Cardiac fibroblast (primary cell): Measurements from ENCODE around the gene ZDHHC11.
"Not testable (repeated sequence)": the region's sequence is repeated elsewhere in the genome, so short reads cannot be mapped to it uniquely, and the experiment has no call there.

Experiments
- DNase-seq, 2 donors: peaks; one replicate each; pipeline versions ENCODE4 v3.0.0 to v3.0.0-alpha.2; 2010; ENCODE audit warnings: low read depth in 2 of 2
- H3K4me3 ChIP-seq, 2 donors: replicated peaks in 1 of 2; 1 replicate in 1 of 2; 2 replicates in 1 of 2; pipeline ENCODE4 v1.5.1; 2011; ENCODE audit warnings: low read depth in 2 of 2, low read length in 2 of 2, mild to moderate bottlenecking in 2 of 2, moderate library complexity in 1 of 2
- TF ChIP-seq, protein P1 (sequence below): IDR thresholded peaks from one replicate; pipeline ENCODE4 v1.5.1; 2011; ENCODE audit warnings: low read depth, mild to moderate bottlenecking, low read length, inconsistent platforms

ZDHHC11 gene

DNA sequence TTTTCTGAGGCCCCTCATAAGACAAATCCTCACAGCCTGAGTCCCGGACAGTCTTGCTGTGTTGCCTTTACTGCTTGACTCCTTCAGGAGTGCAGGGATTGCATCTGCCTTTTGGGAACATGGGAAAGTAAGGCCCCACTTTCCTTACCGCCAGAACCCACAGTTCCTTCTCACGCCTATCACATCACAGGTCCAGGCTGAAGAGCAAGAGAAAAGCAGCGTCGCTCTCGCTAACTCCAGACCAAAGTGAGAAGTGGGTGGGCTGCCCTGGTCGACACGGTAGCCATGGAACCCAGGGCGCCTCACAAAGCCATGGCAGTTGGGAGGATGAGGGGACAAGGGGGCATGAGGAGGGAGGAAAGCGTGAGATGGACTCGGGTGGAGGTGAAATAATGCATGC, 7.9 kb upstream of the ZDHHC11 start:
- DNase-seq, result no peak
- TF ChIP-seq, protein P1, sequence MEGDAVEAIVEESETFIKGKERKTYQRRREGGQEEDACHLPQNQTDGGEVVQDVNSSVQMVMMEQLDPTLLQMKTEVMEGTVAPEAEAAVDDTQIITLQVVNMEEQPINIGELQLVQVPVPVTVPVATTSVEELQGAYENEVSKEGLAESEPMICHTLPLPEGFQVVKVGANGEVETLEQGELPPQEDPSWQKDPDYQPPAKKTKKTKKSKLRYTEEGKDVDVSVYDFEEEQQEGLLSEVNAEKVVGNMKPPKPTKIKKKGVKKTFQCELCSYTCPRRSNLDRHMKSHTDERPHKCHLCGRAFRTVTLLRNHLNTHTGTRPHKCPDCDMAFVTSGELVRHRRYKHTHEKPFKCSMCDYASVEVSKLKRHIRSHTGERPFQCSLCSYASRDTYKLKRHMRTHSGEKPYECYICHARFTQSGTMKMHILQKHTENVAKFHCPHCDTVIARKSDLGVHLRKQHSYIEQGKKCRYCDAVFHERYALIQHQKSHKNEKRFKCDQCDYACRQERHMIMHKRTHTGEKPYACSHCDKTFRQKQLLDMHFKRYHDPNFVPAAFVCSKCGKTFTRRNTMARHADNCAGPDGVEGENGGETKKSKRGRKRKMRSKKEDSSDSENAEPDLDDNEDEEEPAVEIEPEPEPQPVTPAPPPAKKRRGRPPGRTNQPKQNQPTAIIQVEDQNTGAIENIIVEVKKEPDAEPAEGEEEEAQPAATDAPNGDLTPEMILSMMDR, result no peak
- H3K4me3 ChIP-seq, result no peak overlapping the region

DNA sequence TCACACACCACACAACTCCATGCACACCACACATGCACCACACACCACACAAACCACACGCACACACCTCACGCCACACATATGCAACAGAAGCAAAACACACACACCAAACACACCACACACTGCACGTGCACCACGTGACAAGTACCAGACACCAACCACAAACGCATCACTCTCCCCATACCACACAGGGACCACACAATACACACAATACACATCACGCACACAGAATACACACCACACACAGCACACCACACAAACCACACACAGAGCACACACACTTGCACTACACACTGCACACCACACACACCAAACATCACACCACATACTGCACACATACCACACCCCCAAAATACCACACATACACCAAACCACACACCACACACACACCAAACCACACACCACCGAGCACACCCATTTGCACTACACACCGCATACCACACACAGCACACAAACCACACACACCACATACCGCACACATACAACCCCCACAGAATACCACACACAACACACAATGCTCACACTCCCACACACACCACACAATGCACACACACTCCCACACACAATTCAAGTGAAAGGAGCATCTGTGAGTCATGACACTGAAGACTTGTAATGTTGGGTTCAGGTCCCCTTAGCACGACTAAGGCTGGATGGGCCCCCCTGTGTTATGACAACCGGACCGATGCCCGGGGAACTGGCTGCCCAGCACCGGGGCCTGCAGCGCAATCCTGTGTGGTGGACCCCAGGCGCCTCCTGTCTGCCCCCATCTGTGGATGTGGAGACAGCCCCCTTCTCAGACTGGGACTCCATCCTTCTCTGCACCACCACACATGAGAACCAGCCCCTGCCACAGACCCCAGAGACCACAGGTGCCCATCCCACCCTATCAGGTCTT, 6.0 kb upstream of the ZDHHC11 start:
- no peak for DNase-seq
- TF ChIP-seq, protein P1, result no peak
- H3K4me3 ChIP-seq, result no peak overlapping the region

DNA sequence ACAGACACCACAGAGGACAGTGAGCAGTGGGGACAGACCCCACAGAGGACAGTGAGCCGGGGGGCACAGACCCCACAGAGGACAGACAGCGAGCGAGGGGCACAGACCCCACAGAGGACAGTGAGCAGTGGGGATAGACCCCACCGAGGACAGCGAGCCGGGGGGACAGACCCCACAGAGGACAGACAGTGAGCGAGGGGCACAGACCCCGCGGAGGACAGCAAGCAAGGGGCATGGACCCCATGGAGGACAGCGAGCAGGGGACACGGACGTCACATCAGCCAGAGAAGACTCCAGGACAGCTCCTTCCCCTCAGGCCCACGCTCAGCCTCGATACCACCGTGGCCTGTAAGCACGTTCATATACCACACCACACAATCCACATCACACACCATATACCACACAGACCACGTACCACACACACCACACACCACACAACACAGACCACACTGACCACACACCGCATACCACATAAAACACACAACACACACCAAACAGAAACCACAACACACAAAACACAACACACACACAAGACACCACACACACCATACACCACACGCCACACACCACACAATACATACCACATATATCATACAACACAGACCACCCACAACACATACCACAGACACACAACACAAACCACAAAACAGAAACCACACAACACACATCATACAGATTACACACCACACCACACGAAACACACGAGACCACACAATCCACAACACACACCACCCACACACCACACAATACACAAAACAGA, 5.2 kb upstream of the ZDHHC11 start:
- TF ChIP-seq, protein P1, result no peak
- no peak overlapping the region for H3K4me3 ChIP-seq
- DNase-seq, result no peak

DNA sequence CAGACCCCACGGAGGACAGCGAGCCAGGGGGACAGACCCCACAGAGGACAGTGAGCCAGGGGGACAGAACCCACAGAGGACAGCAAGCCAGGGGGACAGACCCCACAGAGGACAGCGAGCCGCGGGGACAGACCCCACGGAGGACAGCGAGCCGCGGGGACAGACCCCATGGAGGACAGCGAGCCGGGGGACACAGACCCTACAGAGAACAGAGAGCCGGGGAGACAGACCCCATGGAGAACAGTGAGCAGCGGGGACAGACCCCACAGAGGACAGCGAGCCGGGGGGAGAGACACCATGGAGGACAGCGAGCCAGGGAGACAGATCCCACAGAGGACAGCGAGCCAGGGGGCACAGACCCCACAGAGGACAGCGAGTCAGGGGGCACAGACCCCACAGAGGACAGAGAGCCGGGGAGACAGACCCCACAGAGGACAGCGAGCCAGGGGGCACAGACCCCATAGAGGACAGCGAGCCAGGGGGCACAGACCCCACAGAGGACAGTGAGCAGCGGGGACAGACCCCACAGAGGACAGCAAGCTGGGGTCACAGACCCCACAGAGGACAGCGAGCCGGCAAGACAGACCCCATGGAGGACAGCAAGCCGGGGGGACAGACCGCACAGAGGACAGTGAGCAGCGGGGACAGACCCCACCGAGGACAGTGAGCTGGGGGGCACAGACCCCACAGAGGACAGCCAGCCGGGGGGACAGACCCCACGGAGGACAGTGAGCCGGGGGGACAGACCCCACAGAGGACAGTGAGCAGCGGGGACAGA, 4.4 kb upstream of the ZDHHC11 start:
- no peak for DNase-seq
- H3K4me3 ChIP-seq, result no peak overlapping the region
- TF ChIP-seq, protein P1, result no peak

DNA sequence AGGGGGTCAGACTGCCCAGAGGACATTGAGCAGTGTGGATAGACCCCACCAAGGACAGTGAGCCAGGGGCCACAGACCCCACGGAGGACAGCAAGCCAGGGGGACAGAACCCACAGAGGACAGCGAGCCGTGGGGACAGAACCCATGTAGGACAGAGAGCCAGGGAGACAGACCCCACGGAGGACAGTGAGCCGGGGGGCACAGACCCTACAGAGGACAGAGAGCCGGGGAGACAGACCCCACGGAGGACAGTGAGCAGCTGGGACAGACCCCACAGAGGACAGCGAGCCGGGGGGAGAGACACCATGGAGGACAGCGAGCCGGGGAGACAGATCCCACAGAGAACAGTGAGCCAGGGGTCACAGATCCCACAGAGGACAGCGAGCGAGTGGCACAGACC, 3.4 kb upstream of the ZDHHC11 start:
- no peak for DNase-seq
- TF ChIP-seq, protein P1, result no peak
- no peak overlapping the region for H3K4me3 ChIP-seq

DNA sequence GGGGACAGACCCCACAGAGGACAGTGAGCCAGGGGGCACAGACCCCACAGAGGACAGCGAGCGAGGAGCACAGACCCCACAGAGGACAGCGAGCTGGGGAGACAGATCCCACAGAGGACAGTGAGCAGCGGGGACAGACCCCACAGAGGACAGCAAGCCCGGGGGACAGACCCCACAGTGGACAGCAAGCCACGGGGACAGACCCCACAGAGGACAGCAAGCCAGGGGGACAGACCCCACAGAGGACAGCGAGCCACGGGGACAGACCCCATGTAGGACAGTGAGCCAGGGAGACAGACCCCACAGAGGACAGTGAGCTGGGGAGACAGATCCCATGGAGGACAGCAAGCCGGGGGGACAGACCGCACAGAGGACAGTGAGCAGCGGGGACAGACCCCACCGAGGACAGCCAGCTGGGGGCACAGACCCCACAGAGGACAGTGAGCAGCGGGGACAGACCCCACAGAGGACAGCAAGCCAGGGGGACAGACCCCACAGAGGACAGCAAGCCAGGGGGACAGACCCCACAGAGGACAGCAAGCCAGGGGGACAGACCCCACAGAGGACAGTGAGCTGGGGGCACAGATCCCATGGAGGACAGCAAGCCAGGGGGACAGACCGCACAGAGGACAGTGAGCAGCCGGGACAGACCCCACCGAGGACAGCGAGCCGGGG, 2.8 kb upstream of the ZDHHC11 start:
- DNase-seq, H3K4me3 ChIP-seq: not testable (repeated sequence)
